Ovary (tissue), 3 donors: ENCODE results near the gene IL11.

Experiments used
- CTCF ChIP-seq, 3 donors: fragments of 450-650 bp in 2 of 3; fragments of 200-600 bp in 1 of 3; IDR thresholded peaks; one replicate each; pipeline versions ENCODE4 v1.5.1 to v1.8.0; 2016 to 2022; ENCODE audit warnings: antibody characterized with exemption in 3 of 3, mild to moderate bottlenecking in 1 of 3
- EP300 ChIP-seq: sonication (generic); formaldehyde crosslinking; IDR thresholded peaks from one replicate; pipeline ENCODE4 v1.6.1; 2017; ENCODE audit warnings: antibody characterized with exemption
- POLR2A ChIP-seq: fragments of 450-650 bp; IDR thresholded peaks from one replicate; pipeline ENCODE4 v1.6.1; 2017; ENCODE audit warnings: antibody characterized with exemption, mild to moderate bottlenecking, moderate library complexity
- donor health status: DM: no; HTN: no; CAD: no.

GRCh38 chr19:55358943-55359908, 11.0 kb downstream of the IL11 start:
- no peak for TF ChIP-seq CTCF (IDR thresholded peaks at IDR 0.05)
- TF ChIP-seq POLR2A = no peak
- no peak for TF ChIP-seq EP300
